H1 (cell line): Measurements from ENCODE around the gene COBLL1. TPM values are rescaled to one million over a fixed set of nuclear protein-coding genes. Genes with fewer than 3 reads are reported as not detected.

ENCODE experiments used
- CTCF ChIA-PET: fragments of 300-600 bp; sonication (Branson Sonifier 250); formaldehyde crosslinking; loops from one replicate; lab custom pipeline; 2021; ENCODE audit not compliant: partially characterized antibody; lab: Charles Lee
- POLR2A ChIA-PET: fragments of 300-600 bp; sonication (Branson Sonifier 250); formaldehyde crosslinking; loops from one replicate; lab custom pipeline; 2021; ENCODE audit warnings: inconsistent platforms; ENCODE audit not compliant: partially characterized antibody; lab: Charles Lee
- DNase-seq, 2 experiments: peaks; one replicate each; pipeline versions ENCODE4 v3.0.0 to v3.0.0-alpha.2; 2010 to 2022; ENCODE audit warnings: low spot score in 2 of 2, low read depth in 1 of 2, mixed read lengths in 1 of 2
- FAIRE-seq: peaks from 2 replicates; lab custom pipeline; 2011; peaks lifted over from hg19 to GRCh38; lab: Jason Lieb, UNC
- H2AFZ ChIP-seq: 2 replicates; pipeline ENCODE4 v1.8.1; 2012; ENCODE audit warnings: low read length, inconsistent platforms
- H2AK5ac ChIP-seq: 2 replicates; pipeline ENCODE4 v1.6.1; 2013; ENCODE audit warnings: low read depth, low read length
- H2BK120ac ChIP-seq: replicated peaks from 2 replicates; pipeline ENCODE3; 2013; ENCODE audit warnings: low read depth, low read length, inconsistent platforms
- H2BK12ac ChIP-seq: 2 replicates; pipeline ENCODE4 v1.6.1; 2013; ENCODE audit warnings: low read depth, low read length
- H2BK15ac ChIP-seq: 2 replicates; pipeline ENCODE4 v1.6.1; 2013; ENCODE audit warnings: low read length
- H2BK20ac ChIP-seq: 2 replicates; pipeline ENCODE4 v1.6.1; 2013; ENCODE audit warnings: low read length
- H2BK5ac ChIP-seq: 2 replicates; pipeline ENCODE4 v1.6.1; 2013; ENCODE audit warnings: low read depth, low read length
- H3K14ac ChIP-seq: 2 replicates; pipeline ENCODE4 v1.6.1; 2013; ENCODE audit warnings: inconsistent platforms; ENCODE audit not compliant: insufficient read length
- H3K18ac ChIP-seq: 2 replicates; pipeline ENCODE4 v1.6.1; 2013; ENCODE audit warnings: low read length; ENCODE audit errors: extremely low read depth
- H3K23ac ChIP-seq: 2 replicates; pipeline ENCODE4 v1.6.1; 2013; ENCODE audit warnings: inconsistent platforms; ENCODE audit not compliant: insufficient read length
- H3K23me2 ChIP-seq: 2 replicates; pipeline ENCODE4 v1.6.1; 2013; ENCODE audit warnings: low read depth, low read length
- H3K27ac ChIP-seq: 2 replicates; pipeline ENCODE4 v1.6.1; 2011; ENCODE audit warnings: low read depth, low read length, inconsistent platforms
- H3K27me3 ChIP-seq, 4 experiments: replicated peaks in 1 of 4; 1 replicate in 1 of 4; 2 replicates in 3 of 4; pipeline versions ENCODE4 v1.6.1 to v1.8.1; 2011 to 2013; ENCODE audit warnings: low read length in 3 of 4, mild to moderate bottlenecking in 3 of 4, inconsistent platforms in 2 of 4, mixed read lengths in 2 of 4, moderate library complexity in 1 of 4; ENCODE audit not compliant: control insufficient read depth in 3 of 4, insufficient read depth in 3 of 4; ENCODE audit errors: extremely low read depth in 1 of 4
- H3K36me3 ChIP-seq, 4 experiments: 2 replicates each; pipeline versions ENCODE4 v1.6.1 to v1.8.1; 2011 to 2013; ENCODE audit warnings: mild to moderate bottlenecking in 4 of 4, low read length in 3 of 4, moderate library complexity in 2 of 4, control low read depth in 1 of 4, inconsistent platforms in 1 of 4; ENCODE audit not compliant: insufficient read depth in 4 of 4, control insufficient read depth in 2 of 4
- H3K4ac ChIP-seq: replicated peaks from 2 replicates; pipeline ENCODE3; 2013; ENCODE audit warnings: low read length, low read depth, mixed read lengths, inconsistent platforms; ENCODE audit not compliant: insufficient read length
- H3K4me1 ChIP-seq, 4 experiments: replicated peaks in 1 of 4; 1 replicate in 1 of 4; 2 replicates in 3 of 4; pipeline versions ENCODE4 v1.6.1 to v1.8.1; 2011 to 2013; ENCODE audit warnings: low read length in 3 of 4, inconsistent platforms in 2 of 4, mixed read lengths in 1 of 4; ENCODE audit not compliant: insufficient read depth in 4 of 4, control insufficient read depth in 3 of 4
- H3K4me2 ChIP-seq, 2 experiments: 2 replicates each; pipeline versions ENCODE4 v1.6.1 to v1.8.1; 2011 to 2013; ENCODE audit warnings: low read depth in 2 of 2, low read length in 2 of 2, control low read depth in 1 of 2, inconsistent platforms in 1 of 2, mild to moderate bottlenecking in 1 of 2; ENCODE audit not compliant: insufficient read depth in 1 of 2
- H3K4me3 ChIP-seq, 4 experiments: fragments of 200-600, 300-600 bp in 1 of 4; sonication (generic), shearing (Covaris generic), sonication (Bioruptor Twin) in 1 of 4; 2 replicates each; pipeline versions ENCODE4 v1.5.1 to v1.8.1; 2011 to 2016; ENCODE audit warnings: low read length in 4 of 4, low read depth in 3 of 4, control low read depth in 2 of 4, inconsistent platforms in 2 of 4, mild to moderate bottlenecking in 2 of 4, mixed read lengths in 1 of 4, moderate library complexity in 1 of 4; ENCODE audit not compliant: insufficient read depth in 2 of 4; ENCODE audit errors: extremely low read depth in 1 of 4
- H3K56ac ChIP-seq: replicated peaks from 2 replicates; pipeline ENCODE3; 2013; ENCODE audit warnings: low read depth, mild to moderate bottlenecking, mixed read lengths, low read length, inconsistent platforms; ENCODE audit not compliant: insufficient read length
- H3K79me1 ChIP-seq: 2 replicates; pipeline ENCODE4 v1.6.1; 2013; ENCODE audit warnings: low read depth, low read length, control low read depth
- H3K79me2 ChIP-seq, 2 experiments: 2 replicates each; pipeline versions ENCODE4 v1.6.1 to v1.8.1; 2012 to 2013; ENCODE audit warnings: low read length in 2 of 2, mild to moderate bottlenecking in 2 of 2, inconsistent platforms in 1 of 2; ENCODE audit not compliant: insufficient read depth in 2 of 2, control insufficient read depth in 1 of 2
- H3K9ac ChIP-seq, 4 experiments: replicated peaks in 1 of 4; 1 replicate in 1 of 4; 2 replicates in 3 of 4; pipeline versions ENCODE4 v1.6.1 to v1.8.1; 2011 to 2013; ENCODE audit warnings: low read depth in 3 of 4, low read length in 3 of 4, control low read depth in 2 of 4, mild to moderate bottlenecking in 2 of 4, moderate library complexity in 2 of 4, inconsistent platforms in 1 of 4; ENCODE audit errors: extremely low read depth in 1 of 4
- H3K9me3 ChIP-seq, 2 experiments: 2 replicates each; pipeline versions ENCODE4 v1.6.1 to v1.8.1; 2012 to 2013; ENCODE audit warnings: mild to moderate bottlenecking in 2 of 2, moderate library complexity in 2 of 2, control low read depth in 1 of 2, inconsistent platforms in 1 of 2, low read depth in 1 of 2, low read length in 1 of 2, mixed read lengths in 1 of 2; ENCODE audit not compliant: insufficient read depth in 2 of 2
- H4K20me1 ChIP-seq, 2 experiments: replicated peaks in 1 of 2; 2 replicates each; pipeline versions ENCODE3 to v1.8.1; 2011 to 2013; ENCODE audit warnings: inconsistent platforms in 2 of 2, low read length in 2 of 2, mild to moderate bottlenecking in 1 of 2; ENCODE audit not compliant: insufficient read depth in 2 of 2, control insufficient read depth in 1 of 2
- H4K5ac ChIP-seq: 2 replicates; pipeline ENCODE4 v1.6.1; 2013; ENCODE audit warnings: low read length, low read depth, mixed read lengths, inconsistent platforms; ENCODE audit not compliant: insufficient read length
- H4K8ac ChIP-seq: 2 replicates; pipeline ENCODE4 v1.8.0; 2013; ENCODE audit warnings: mild to moderate bottlenecking, moderate library complexity, low read length, inconsistent platforms; ENCODE audit not compliant: insufficient read depth; ENCODE audit errors: extremely low read depth
- H4K91ac ChIP-seq: replicated peaks from 2 replicates; pipeline ENCODE3; 2013; ENCODE audit warnings: low read length, mixed read lengths, inconsistent platforms; ENCODE audit not compliant: insufficient read length
- ATF2 ChIP-seq: IDR thresholded peaks from 2 replicates; pipeline ENCODE4 v1.6.1; 2012; ENCODE audit warnings: low read length, inconsistent platforms
- BACH1 ChIP-seq: IDR thresholded peaks from 2 replicates; pipeline ENCODE4 v1.6.1; 2012; ENCODE audit warnings: low read length, improper control_type of control experiment
- BCL11A ChIP-seq, 2 experiments: IDR thresholded peaks; one replicate each; pipeline ENCODE4 v1.6.1; 2011; ENCODE audit warnings: low read depth in 2 of 2, low read length in 2 of 2, mild to moderate bottlenecking in 2 of 2
- CHD2 ChIP-seq: IDR thresholded peaks from 2 replicates; pipeline ENCODE4 v1.6.1; 2012; ENCODE audit warnings: low read length, improper control_type of control experiment
- EP300 ChIP-seq, 2 experiments: IDR thresholded peaks; 1 replicate in 1 of 2; 2 replicates in 1 of 2; pipeline ENCODE4 v1.6.1; 2011 to 2012; ENCODE audit warnings: low read depth in 2 of 2, low read length in 2 of 2, mild to moderate bottlenecking in 2 of 2, borderline replicate concordance in 1 of 2, inconsistent platforms in 1 of 2, moderate library complexity in 1 of 2
- GTF2F1 ChIP-seq: IDR thresholded peaks from 2 replicates; pipeline ENCODE4 v1.6.1; 2012; ENCODE audit warnings: low read depth, low read length, improper control_type of control experiment, borderline replicate concordance
- HDAC2 ChIP-seq, 2 experiments: fragments of 300-600 bp in 1 of 2; sonication (generic) in 1 of 2; IDR thresholded peaks; 2 replicates each; pipeline ENCODE4 v1.6.1; 2011 to 2012; ENCODE audit warnings: low read depth in 2 of 2, low read length in 2 of 2, mild to moderate bottlenecking in 2 of 2, moderate library complexity in 2 of 2, borderline replicate concordance in 1 of 2, inconsistent platforms in 1 of 2
- RFX5 ChIP-seq: IDR thresholded peaks from 2 replicates; pipeline ENCODE4 v1.6.1; 2011; ENCODE audit warnings: low read depth, low read length, improper control_type of control experiment, borderline replicate concordance
- RXRA ChIP-seq: IDR thresholded peaks from 2 replicates; pipeline ENCODE4 v1.6.1; 2011; ENCODE audit warnings: low read depth, mild to moderate bottlenecking, low read length, moderate library complexity; ENCODE audit not compliant: insufficient read depth
- WGBS, 2 experiments: shearing (Covaris generic) in 1 of 2; methylation state at CpG; one replicate each; pipeline versions ENCODE4 v1.1.6 to v1.1.7; 2013 to 2015; ENCODE audit warnings: low lambda C conversion rate in 2 of 2, mixed read lengths in 2 of 2, inconsistent platforms in 1 of 2, low coverage in 1 of 2, missing lambda C conversion rate in 1 of 2; ENCODE audit not compliant: insufficient replicate concordance in 2 of 2, insufficient coverage in 1 of 2, insufficient read length in 1 of 2; ENCODE audit errors: extremely low coverage in 1 of 2, missing lambda C conversion rate in 1 of 2; 5-methylcytosine and 5-hydroxymethylcytosine counted together
- polyA plus RNA-seq, 7 experiments: library from polyadenylated mRNA; depleted of rRNA in 3 of 7; stranded (reverse) in 5 of 7; unstranded in 2 of 7; fragments of >200 nt in 5 of 7; fragments of 200-250 nt in 2 of 7; gene quantifications; 1 replicate in 5 of 7; 2 replicates in 1 of 7; 4 replicates in 1 of 7; pipeline versions ENCODE4 v1.2.1 to v1.2.3, GENCODE V29; 2011 to 2013; ENCODE audit warnings: missing spikeins in 2 of 7, mixed read lengths in 2 of 7
- total RNA-seq: library from RNA; stranded (reverse); fragmentation: NEBNext Ultra II Directional; extraction: Animal tissue kit (Norgen Biotek cat#: 25700); gene quantifications from 2 replicates; pipeline ENCODE4 v1.2.1, GENCODE V29; 2021
- TF ChIP-seq, protein P1 (sequence below): IDR thresholded peaks from 2 replicates; pipeline ENCODE4 v1.6.1; 2012; ENCODE audit warnings: inconsistent platforms

COBLL1 gene
- total and polyA plus RNA-seq, 2 of the 8 experiments (the other 6 are each of a cell fraction or from before 2014, with no cell fraction given) = 2.2 to 6.2 TPM

DNA sequence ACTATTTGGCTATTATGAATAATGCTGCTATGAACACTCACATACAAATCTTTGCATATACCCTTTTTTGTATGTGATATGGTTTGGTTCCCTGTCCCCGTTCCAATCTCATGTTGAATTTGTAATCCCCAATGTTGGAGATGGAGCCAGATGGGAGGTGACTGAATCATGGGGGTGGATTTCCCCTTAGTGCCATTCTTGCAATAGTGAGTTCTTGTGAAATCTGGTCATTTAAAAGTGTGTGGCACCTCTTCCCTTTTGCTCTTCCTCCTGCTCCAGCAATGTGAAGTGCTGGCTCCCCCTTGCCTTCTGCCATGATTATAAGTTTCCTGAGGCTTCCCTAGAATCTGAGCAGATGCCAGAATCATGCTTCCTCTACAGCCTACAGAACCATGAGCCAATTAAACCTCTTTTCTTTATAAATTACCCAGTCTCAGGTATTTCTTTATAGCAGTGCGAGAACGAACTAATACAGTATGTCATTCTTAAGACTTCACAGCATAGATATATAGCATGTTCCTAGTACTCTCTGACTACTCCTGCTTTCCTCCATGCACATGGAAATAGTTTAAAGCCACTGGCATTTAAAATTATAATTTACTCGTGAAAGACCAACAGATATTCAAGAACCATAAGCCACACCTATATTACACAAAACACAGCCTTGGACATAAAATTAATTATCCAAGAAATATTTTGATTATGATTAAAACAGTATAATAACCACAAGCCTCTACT lies 75.2 kb downstream of the COBLL1 start:
- Histone ChIP-seq H3K79me2 (no peaks in the 10 kb centered on the region), H3K9ac (no peak overlapping the region), H4K5ac (no peak overlapping the region), H2BK120ac (no peak overlapping the region), H3K4me2 (no peak overlapping the region), H4K20me1 (no peaks in the 10 kb centered on the region), H2BK20ac (no peak overlapping the region), H3K23ac (no peak overlapping the region), H3K79me1 (no peaks in the 10 kb centered on the region), H3K27ac (no peak overlapping the region), H3K4me1 (no peaks in the 10 kb centered on the region), H3K18ac (no peak overlapping the region), H3K56ac (no peak overlapping the region), H3K23me2 (no peaks in the 10 kb centered on the region), H3K4me3 (no peak overlapping the region), H3K27me3 (no peaks in the 10 kb centered on the region), H2BK15ac (no peak overlapping the region), H2BK5ac (no peak overlapping the region), H2AFZ (no peak overlapping the region), H3K14ac (no peak overlapping the region), H2BK12ac (no peak overlapping the region), H4K8ac (no peak overlapping the region), H4K91ac (no peak overlapping the region), H2AK5ac (no peak overlapping the region), H3K4ac (no peak overlapping the region), H3K36me3 (no peaks in the 10 kb centered on the region), H3K9me3 (no peaks in the 10 kb centered on the region)
- POLR2A ChIA-PET = no interaction called here
- CTCF ChIA-PET = interaction anchor here (1.3 kb wide), 1 partner anchor 381 kb away, joined by 3 read pairs; no protein-coding TSS in a partner anchor
- TF ChIP-seq GTF2F1 (no peak), CHD2 (no peak), RFX5 (no peak), HDAC2 (IDR thresholded peaks at IDR 0.05; ENCODE audit: borderline replicate concordance in 1 of 2, low read depth in 2 of 2, low read length in 2 of 2) (no peak), ATF2 (no peak), RXRA (no peak), BACH1 (no peak), EP300 (IDR thresholded peaks at IDR 0.05; ENCODE audit: borderline replicate concordance in 1 of 2, low read depth in 2 of 2, low read length in 2 of 2) (no peak), BCL11A (IDR thresholded peaks at IDR 0.05; ENCODE audit: low read depth in 2 of 2, low read length in 2 of 2) (no peak)
- TF ChIP-seq, protein P1, sequence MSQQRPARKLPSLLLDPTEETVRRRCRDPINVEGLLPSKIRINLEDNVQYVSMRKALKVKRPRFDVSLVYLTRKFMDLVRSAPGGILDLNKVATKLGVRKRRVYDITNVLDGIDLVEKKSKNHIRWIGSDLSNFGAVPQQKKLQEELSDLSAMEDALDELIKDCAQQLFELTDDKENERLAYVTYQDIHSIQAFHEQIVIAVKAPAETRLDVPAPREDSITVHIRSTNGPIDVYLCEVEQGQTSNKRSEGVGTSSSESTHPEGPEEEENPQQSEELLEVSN = no peak
- WGBS, 2 experiments = 92% methylated on average over 4 of the region's 4 CpGs; no CpG with 5 or more reads in 1 of the 2 experiments
- DNase-seq = no peak
- FAIRE-seq = no peak
